Stimulated activated naive CD8-positive, alpha-beta T cell treated with anti-CD3 and anti-CD28 coated beads, Interleukin-15, amount 100 ng/mL, for 72 hours (primary cell): ENCODE measurements around the gene AP1B1.
"Not testable (repeated sequence)": the region's sequence is repeated elsewhere in the genome, so short reads cannot be mapped to it uniquely, and the experiment has no call there.

Experiments used
- ATAC-seq: fragments of 150-1000 bp; cut with Tn5 transposase; 2 replicates; pipeline ENCODE4 v1.10.0; 2021; ENCODE audit warnings: mild to moderate bottlenecking, moderate library complexity
- DNase-seq, 2 donors: peaks; one replicate each; pipeline ENCODE4 v3.0.0; 2021 to 2022
- H3K27ac Mint-ChIP-seq, 2 donors: one replicate each; pipeline ENCODE4 v1.8.0; 2022; ENCODE audit warnings: mild to moderate bottlenecking in 2 of 2, mixed read lengths in 2 of 2, moderate library complexity in 2 of 2
- H3K27me3 Mint-ChIP-seq: one replicate; pipeline ENCODE4 v1.8.0; 2022; ENCODE audit warnings: mixed read lengths
- H3K4me1 Mint-ChIP-seq: one replicate; pipeline ENCODE4 v1.8.0; 2022; ENCODE audit warnings: mild to moderate bottlenecking, mixed read lengths
- H3K4me3 Mint-ChIP-seq, 2 donors: one replicate each; pipeline ENCODE4 v1.8.0; 2022; ENCODE audit warnings: mild to moderate bottlenecking in 2 of 2, mixed read lengths in 2 of 2, moderate library complexity in 1 of 2
- H3K9me3 Mint-ChIP-seq, 2 donors: one replicate each; pipeline ENCODE4 v1.8.0; 2022; ENCODE audit warnings: mixed read lengths in 2 of 2

The AP1B1 gene

DNA sequence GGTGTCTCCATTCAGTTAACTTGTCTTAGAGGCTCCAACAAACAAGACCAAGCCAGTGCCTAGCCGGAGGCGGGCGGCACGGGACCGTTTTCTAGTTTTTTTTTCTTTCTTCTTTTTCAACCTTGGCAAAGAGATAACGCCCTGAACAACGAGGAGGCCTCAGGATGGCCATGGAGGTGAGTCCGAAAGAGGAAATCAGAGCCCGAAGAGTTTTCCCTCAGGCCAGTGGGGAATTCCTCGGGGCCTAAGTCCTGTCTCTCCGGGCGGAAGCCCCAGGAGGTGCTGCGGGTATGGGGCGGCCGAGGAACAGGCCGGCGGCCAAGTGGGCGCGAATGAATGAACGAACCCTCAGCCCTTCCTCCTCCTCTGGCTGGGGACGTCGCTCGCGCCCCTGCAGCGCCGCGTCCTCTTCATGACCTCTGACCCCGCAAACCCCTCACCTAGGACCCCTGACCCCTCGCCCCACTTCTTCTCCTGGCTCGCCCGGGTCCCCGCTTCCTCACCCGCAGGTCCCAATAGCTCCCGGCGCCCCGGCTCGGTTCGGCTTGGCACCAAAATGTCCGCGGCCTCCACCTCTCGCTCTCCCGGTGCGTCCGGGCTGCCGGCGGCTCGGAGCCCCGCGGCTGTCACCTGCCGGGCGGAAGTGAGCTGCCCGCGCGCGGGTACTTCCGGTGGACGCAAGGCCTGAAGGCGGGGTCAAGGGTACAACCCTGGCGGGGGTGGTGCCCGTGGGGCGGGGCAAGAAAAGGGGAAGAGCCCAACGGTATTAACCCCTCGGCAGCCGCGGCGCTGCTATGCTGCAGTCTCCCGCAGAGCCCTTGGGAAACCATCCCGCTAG is at the start of gene AP1B1:
Gene AP1B1 (minus strand): TSS at position 650 of the 838 bp plus-strand sequence. CDS start 21,327 bp downstream, outside the sequence.
- Mint-ChIP-seq H3K9me3 (no peaks in the 10 kb centered on the region), H3K4me1 (peaks cover 46% of the 10 kb centered on the region), H3K27me3 (no peaks in the 10 kb centered on the region), H3K4me3 (peak within 1 kb of the TSS; percentile 93 to 96), H3K27ac (peak within 1 kb of the TSS; percentile 96 to 98)
- ATAC-seq = peak; percentile 99
- peak; percentile 93 to 96 for DNase-seq

GRCh38 chr22:29435236-29436136 is 47.1 kb upstream of the AP1B1 start:
- no peak overlapping the region for H3K4me3 Mint-ChIP-seq
- peaks cover 42% of the 10 kb centered on the region for H3K27me3 Mint-ChIP-seq
- H3K27ac Mint-ChIP-seq = no peak overlapping the region
- no peaks in the 10 kb centered on the region for H3K9me3 Mint-ChIP-seq
- no peaks in the 10 kb centered on the region for H3K4me1 Mint-ChIP-seq
- DNase-seq (no peak), ATAC-seq (no peak)

- H3K4me3 Mint-ChIP-seq = no peak overlapping the region
- DNase-seq = no peak
- no peaks in the 10 kb centered on the region for H3K4me1 Mint-ChIP-seq
- H3K9me3 Mint-ChIP-seq = no peaks in the 10 kb centered on the region
- peaks cover 49% of the 10 kb centered on the region for H3K27me3 Mint-ChIP-seq
- no peak overlapping the region for H3K27ac Mint-ChIP-seq
- no peak for ATAC-seq
Measured at GRCh38 chr22:29434288-29434687, 45.9 kb upstream of the AP1B1 start.

GRCh38 chr22:29433856-29434255 is 45.5 kb upstream of the AP1B1 start:
- Mint-ChIP-seq H3K9me3 (no peaks in the 10 kb centered on the region), H3K27me3 (peaks cover 53% of the 10 kb centered on the region), H3K4me1 (no peaks in the 10 kb centered on the region), H3K27ac (no peak overlapping the region), H3K4me3 (no peak overlapping the region)
- ATAC-seq (no peak), DNase-seq (no peak)

DNA sequence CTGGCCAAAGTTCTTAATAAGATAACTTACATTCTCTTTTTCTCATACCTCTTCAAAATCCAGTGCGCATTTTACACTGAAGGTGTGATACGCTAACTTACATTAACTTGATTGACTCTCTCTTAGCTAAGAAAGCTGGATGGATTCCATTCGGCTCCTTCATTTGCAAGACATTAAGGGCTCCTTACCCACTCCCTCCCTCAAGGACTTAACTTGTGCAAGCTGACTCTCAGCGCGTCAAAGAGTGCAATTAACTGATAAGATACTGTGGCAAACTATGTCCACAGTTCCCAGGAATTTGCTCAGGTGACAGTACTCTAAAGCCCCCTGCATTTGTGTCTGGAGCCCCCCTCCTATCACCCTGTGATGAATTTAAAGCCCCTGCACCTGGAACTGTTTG is 43.6 kb upstream of the AP1B1 start:
- no peak overlapping the region for H3K4me3 Mint-ChIP-seq
- ATAC-seq (no peak), DNase-seq (no peak)
- no peaks in the 10 kb centered on the region for H3K4me1 Mint-ChIP-seq
- H3K9me3 Mint-ChIP-seq = no peaks in the 10 kb centered on the region
- peaks cover 57% of the 10 kb centered on the region for H3K27me3 Mint-ChIP-seq
- no peak overlapping the region for H3K27ac Mint-ChIP-seq

DNA sequence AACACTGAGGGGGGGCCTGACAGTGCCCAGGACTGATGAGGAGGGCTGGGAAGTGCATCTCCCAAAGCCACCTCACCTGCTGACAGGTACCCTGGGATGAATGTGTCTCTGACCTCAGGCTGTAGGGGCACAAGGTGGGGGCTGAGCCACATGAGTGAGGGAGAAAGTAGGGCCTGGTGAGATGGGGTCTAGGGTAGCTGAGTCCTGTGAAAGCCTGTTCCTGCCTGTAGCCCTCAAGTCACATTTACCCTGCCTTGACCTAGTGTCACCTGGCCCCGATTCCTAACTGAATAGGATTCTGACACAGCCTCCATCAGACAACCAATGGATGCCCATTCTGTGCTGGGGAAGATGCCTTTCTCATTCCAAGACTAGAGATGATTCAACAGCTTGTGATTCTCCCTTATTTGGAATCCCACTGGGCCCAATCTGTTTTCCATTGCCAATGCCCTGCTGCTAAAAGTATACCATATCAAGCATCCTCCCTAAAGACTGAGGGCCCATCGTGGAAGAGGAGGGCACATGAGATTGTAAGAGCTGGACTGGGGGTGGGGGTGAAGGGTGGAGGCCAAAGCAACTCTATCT is 38.9 kb upstream of the AP1B1 start:
- ATAC-seq = no peak
- Mint-ChIP-seq H3K9me3 (no peaks in the 10 kb centered on the region), H3K27ac (no peak overlapping the region), H3K27me3 (peaks cover 35% of the 10 kb centered on the region), H3K4me1 (no peaks in the 10 kb centered on the region), H3K4me3 (no peak overlapping the region)
- DNase-seq = no peak

DNA sequence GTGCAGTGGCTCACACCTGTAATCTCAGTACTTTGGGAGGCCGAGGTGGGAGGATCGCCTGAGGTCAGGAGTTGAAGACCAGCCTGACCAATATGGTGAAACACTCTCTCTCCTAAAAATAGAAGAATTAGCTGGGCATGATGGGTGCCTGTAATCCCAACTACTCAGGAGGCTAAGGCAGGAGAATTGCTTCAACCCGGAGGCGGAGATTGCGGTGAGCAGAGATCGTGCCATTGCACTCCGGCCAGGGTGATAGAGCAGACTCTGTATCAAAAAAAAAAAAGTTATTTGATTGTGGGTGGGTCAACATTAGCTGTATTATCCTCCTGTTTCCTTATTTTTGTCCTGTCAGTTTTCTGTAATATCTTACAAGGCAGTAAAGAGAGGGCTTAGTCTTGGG is 38.1 kb upstream of the AP1B1 start:
- H3K27me3 Mint-ChIP-seq = peaks cover 36% of the 10 kb centered on the region
- no peak overlapping the region for H3K27ac Mint-ChIP-seq
- no peak overlapping the region for H3K4me3 Mint-ChIP-seq
- ATAC-seq (no peak), DNase-seq (no peak)
- H3K9me3 Mint-ChIP-seq = no peaks in the 10 kb centered on the region
- no peaks in the 10 kb centered on the region for H3K4me1 Mint-ChIP-seq

GRCh38 chr22:29418704-29419103 is 30.3 kb upstream of the AP1B1 start:
- peaks cover 21% of the 10 kb centered on the region for H3K27me3 Mint-ChIP-seq
- not testable (repeated sequence) for H3K27ac Mint-ChIP-seq
- peaks cover 21% of the 10 kb centered on the region for H3K4me1 Mint-ChIP-seq

DNA sequence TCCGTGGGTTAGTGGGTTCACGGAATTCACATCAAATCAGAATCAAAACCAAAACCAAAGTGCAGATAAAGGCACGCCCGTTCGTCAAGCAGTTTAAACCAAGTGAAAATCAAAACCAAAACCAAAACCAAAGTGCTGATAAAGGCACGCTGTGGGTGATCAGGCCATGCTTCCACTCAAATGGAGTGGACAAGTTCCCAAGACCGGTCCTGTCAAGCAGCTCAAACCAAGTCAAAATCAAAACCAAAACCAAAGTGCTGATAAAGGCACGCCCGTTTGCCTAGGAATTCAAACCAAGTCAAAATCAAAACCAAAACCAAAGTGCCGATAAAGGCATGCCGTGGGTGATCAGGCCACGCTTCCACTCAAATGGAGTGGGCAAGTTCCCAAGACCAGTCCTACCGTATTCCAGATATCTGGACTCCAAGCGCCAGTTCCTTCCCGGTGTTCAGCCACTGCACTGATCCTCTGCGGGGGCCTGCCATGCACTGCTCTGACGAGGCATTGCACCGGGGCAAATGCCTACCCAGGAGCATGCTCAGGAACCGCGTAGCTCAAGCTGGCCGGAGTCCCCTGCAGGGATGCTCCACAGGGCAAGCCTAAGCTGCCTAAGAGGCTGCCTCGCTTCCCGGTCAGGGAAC is 26.7 kb upstream of the AP1B1 start:
- H3K9me3 Mint-ChIP-seq, H3K27me3 Mint-ChIP-seq: not testable (repeated sequence)
- ATAC-seq (peak; percentile 87), DNase-seq (peak; percentile 41 to 69)
- Mint-ChIP-seq H3K4me1 (peaks cover 37% of the 10 kb centered on the region), H3K27ac (peak overlapping the region; percentile 95 to 97), H3K4me3 (peak overlapping the region; percentile 82 to 84)

More at GRCh38 chr22:29418704-29419103, 30.3 kb upstream of the AP1B1 start:
- not testable (repeated sequence) for ATAC-seq, H3K9me3 Mint-ChIP-seq, DNase-seq, H3K4me3 Mint-ChIP-seq

GRCh38 chr22:29412772-29413171 is 24.4 kb upstream of the AP1B1 start:
- not testable (repeated sequence) for H3K9me3 Mint-ChIP-seq, H3K4me3 Mint-ChIP-seq, H3K27ac Mint-ChIP-seq, H3K27me3 Mint-ChIP-seq
- peaks cover 37% of the 10 kb centered on the region for H3K4me1 Mint-ChIP-seq
- ATAC-seq (peak; percentile 87), DNase-seq (peak; percentile 28 to 31)

DNA sequence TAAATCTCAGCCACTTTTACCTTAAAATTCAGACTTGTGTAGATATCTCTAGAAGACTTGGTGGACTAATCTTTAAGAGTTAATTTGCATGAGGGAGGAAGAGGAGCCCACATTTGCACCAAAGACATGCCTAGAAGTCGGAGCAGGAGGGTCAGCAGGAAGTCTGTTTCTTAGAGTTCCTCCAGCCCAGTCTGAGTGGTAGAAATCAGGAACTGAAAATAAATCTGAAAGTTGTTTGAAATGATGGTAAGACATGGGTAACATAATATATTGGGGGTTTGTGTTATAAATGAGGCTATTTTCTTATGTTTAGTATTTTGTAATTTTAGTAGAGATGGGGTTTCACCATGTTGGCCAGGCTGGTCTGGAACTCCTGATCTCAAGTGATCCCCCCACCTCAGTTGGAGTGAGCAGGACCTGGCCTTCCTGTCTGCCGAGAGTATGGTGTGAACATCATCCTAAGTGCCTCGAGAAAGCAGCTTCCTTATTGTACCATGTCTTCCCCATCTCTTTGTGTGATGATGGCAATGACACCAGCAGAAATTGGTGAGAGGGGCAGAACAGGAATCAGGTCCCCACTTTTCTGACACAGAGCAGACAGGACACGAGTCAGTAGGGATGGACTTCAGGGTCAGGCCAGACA is 23.3 kb upstream of the AP1B1 start:
- H3K4me1 Mint-ChIP-seq = peaks cover 37% of the 10 kb centered on the region
- H3K9me3 Mint-ChIP-seq, H3K27ac Mint-ChIP-seq, DNase-seq, H3K27me3 Mint-ChIP-seq, ATAC-seq, H3K4me3 Mint-ChIP-seq: not testable (repeated sequence)

GRCh38 chr22:29408940-29409339 is 20.6 kb upstream of the AP1B1 start:
- Mint-ChIP-seq H3K4me1 (peaks cover 18% of the 10 kb centered on the region), H3K4me3 (no peak overlapping the region), H3K27ac (no peak overlapping the region), H3K27me3 (no peaks in the 10 kb centered on the region), H3K9me3 (no peaks in the 10 kb centered on the region)
- DNase-seq = no peak
- ATAC-seq = no peak

DNA sequence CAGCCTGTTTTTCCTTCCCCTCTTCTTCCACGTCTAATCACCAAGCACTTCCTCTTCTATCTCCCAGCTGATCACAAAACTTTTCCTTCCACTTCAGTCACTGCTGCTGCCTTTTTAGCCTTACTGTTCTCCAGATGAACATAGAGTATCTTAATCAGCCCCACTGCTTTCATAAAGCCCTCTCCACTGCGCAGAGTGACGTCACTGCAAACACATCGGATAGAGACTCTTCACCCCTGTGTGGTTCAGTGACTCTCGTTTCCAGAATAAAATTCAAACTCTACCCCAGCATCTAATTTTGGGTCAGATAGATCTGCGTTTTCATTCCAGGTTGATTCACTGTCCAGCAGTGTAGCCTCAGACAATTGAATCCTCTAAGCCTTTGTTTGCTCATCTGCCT is 13.2 kb upstream of the AP1B1 start:
- not testable (repeated sequence) for DNase-seq, ATAC-seq, H3K4me1 Mint-ChIP-seq, H3K4me3 Mint-ChIP-seq, H3K27ac Mint-ChIP-seq, H3K27me3 Mint-ChIP-seq, H3K9me3 Mint-ChIP-seq

DNA sequence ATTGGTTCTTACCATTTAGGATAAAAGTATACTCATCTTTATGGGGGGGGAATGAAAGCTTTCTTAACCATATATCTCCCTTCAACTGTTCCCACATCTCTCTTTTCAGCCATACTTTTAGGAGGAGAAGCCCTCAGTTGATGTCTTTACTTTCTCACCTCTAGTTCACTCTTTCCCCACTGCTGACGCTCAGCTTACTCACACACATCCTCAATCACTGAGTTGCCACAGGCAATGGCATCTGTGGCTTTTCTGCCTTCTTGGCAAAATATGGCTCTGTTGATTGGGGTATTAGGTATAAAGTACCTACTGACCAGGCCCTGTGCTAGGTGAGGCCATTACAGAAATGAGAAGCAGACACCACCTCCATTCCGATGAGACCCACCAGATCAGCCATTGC is 12.2 kb upstream of the AP1B1 start:
- no peak overlapping the region for H3K4me3 Mint-ChIP-seq

GRCh38 chr22:29397791-29398190 is 9.4 kb upstream of the AP1B1 start:
- Mint-ChIP-seq H3K27ac (no peak overlapping the region), H3K9me3 (no peaks in the 10 kb centered on the region), H3K4me3 (no peak overlapping the region), H3K27me3 (peaks cover 8% of the 10 kb centered on the region), H3K4me1 (peaks cover 10% of the 10 kb centered on the region)
- ATAC-seq = no peak
- DNase-seq = no peak

More for the DNA sequence above, 12.2 kb upstream of the AP1B1 start:
- no peak for DNase-seq
- no peaks in the 10 kb centered on the region for H3K4me1 Mint-ChIP-seq
- peaks cover 8% of the 10 kb centered on the region for H3K27me3 Mint-ChIP-seq
- no peak for ATAC-seq
- H3K27ac Mint-ChIP-seq = no peak overlapping the region
- H3K9me3 Mint-ChIP-seq = no peaks in the 10 kb centered on the region
